Psoas muscle (tissue), 8 donors: ENCODE results near the gene ATF7. TPM values are rescaled to one million over a fixed set of nuclear protein-coding genes. Genes with fewer than 3 reads are reported as not detected.
"Not testable (repeated sequence)": the region's sequence is repeated elsewhere in the genome, so short reads cannot be mapped to it uniquely, and the experiment has no call there.

Source experiments
- ATAC-seq, 4 donors: fragments of 200-7000 bp; cut with Tn5 transposase; one replicate each; pipeline ENCODE4 v1.9.1; 2020; ENCODE audit warnings: moderate library complexity in 3 of 4, mild to moderate bottlenecking in 2 of 4
- DNase-seq, 2 donors: peaks; one replicate each; pipeline ENCODE4 v3.0.0-alpha.2; 2020
- H3K27ac ChIP-seq: fragments of 200-600 bp; one replicate; pipeline ENCODE4 v1.8.0; 2022
- H3K27me3 ChIP-seq, 3 donors: fragments of 200-600 bp in 1 of 3; one replicate each; pipeline versions ENCODE4 v1.6.1 to v1.8.0; 2013 to 2022; ENCODE audit warnings: low read length in 2 of 3, mild to moderate bottlenecking in 2 of 3, moderate library complexity in 1 of 3; ENCODE audit not compliant: insufficient read depth in 3 of 3
- H3K36me3 ChIP-seq, 2 donors: fragments of 200-600 bp in 1 of 2; one replicate each; pipeline versions ENCODE4 v1.6.1 to v1.8.0; 2013 to 2022; ENCODE audit warnings: low read depth in 1 of 2, mild to moderate bottlenecking in 1 of 2, moderate library complexity in 1 of 2; ENCODE audit not compliant: insufficient read depth in 1 of 2
- H3K4me1 ChIP-seq: fragments of 200-600 bp; one replicate; pipeline ENCODE4 v1.8.0; 2022
- H3K4me3 ChIP-seq: fragments of 200-600 bp; one replicate; pipeline ENCODE4 v1.8.0; 2022; ENCODE audit warnings: mild to moderate bottlenecking
- H3K9me3 ChIP-seq: fragments of 200-600 bp; one replicate; pipeline ENCODE4 v1.8.0; 2022
- WGBS, 3 donors: extraction: QIAGEN DNeasy Blood & Tissue Kit; methylation state at CpG; one replicate each; pipeline versions ENCODE4 v1.1.6 to v1.1.7; 2013; 5-methylcytosine and 5-hydroxymethylcytosine counted together
- intact Hi-C, 2 donors: fragments of 100-400 bp; cut with DNase I; formaldehyde crosslinking; loops; one replicate each; pipeline versions ENCODE4 v1.11.0 to v1.14.2; 2022
- polyA plus RNA-seq, 3 donors: library from polyadenylated mRNA; stranded (reverse); fragments of 200-250 nt; gene quantifications; one replicate each; pipeline ENCODE4 v1.2.3, GENCODE V29; 2013
- total RNA-seq, 4 donors: library from RNA; stranded (reverse); fragmentation: NEBNext Ultra II Directional in 2 of 4; extraction: Animal tissue kit (Norgen Biotek cat#: 25700) in 2 of 4; gene quantifications; one replicate each; pipeline versions ENCODE4 v1.2.1 to v1.2.4, GENCODE V29; 2021 to 2023
- TF ChIP-seq, protein P1 (sequence below): fragments of 200-600 bp; IDR thresholded peaks from one replicate; pipeline ENCODE4 v1.8.0; 2022; ENCODE audit warnings: antibody characterized with exemption
- donor health status: healthy with polysubstance abuse.
- donor health status: DM: no; HTN: no; CAD: no; lungs with moderate emphysema.
- donor health status: Bipolar disorder and iron deficiency.
- donor health status: healthy.
- donor health status: DM: yes; HTN: yes; CAD: no.
- donor health status: DM: no; HTN: no; CAD: no.
- donor health status: DM: no; HTN: no; CAD: no.
- donor health status: DM: yes; HTN: yes; CAD: no.

ATF7 gene
- total and polyA plus RNA-seq, 7 donors: 15.7 to 32.3 (median 25.4) TPM

DNA sequence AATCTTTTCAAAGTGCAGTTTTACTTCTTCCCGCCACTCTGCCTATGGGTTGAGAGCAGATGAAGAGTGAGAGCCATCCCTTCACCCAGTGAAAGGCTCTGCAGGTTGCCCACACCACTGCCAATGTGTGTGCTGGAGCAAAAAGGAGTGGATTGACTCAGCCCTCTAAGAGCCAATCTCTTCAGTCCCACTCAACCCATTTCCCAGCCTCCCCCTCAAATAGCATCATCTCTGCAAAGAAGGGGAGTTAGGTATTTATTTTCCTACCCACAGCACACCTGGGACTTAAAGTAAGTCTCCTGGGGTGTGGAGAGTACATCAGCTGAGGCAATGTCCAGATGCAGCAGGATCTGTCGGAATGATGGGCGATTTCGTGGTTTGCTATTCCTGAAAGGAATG is 142.2 kb downstream of the ATF7 start:
- Histone ChIP-seq H3K27ac (no peak overlapping the region), H3K4me1 (peaks cover 9% of the 10 kb centered on the region), H3K36me3 (peaks cover 0 to 77% of the 10 kb centered on the region in 2 donors), H3K4me3 (no peak overlapping the region), H3K27me3 (no peaks in the 10 kb centered on the region), H3K9me3 (no peaks in the 10 kb centered on the region)
- intact Hi-C loops: no loop called here
- WGBS, 3 donors: 79 to 85% (median 81%) methylated on average over 4 of the region's 4 CpGs
- TF ChIP-seq, protein P1, sequence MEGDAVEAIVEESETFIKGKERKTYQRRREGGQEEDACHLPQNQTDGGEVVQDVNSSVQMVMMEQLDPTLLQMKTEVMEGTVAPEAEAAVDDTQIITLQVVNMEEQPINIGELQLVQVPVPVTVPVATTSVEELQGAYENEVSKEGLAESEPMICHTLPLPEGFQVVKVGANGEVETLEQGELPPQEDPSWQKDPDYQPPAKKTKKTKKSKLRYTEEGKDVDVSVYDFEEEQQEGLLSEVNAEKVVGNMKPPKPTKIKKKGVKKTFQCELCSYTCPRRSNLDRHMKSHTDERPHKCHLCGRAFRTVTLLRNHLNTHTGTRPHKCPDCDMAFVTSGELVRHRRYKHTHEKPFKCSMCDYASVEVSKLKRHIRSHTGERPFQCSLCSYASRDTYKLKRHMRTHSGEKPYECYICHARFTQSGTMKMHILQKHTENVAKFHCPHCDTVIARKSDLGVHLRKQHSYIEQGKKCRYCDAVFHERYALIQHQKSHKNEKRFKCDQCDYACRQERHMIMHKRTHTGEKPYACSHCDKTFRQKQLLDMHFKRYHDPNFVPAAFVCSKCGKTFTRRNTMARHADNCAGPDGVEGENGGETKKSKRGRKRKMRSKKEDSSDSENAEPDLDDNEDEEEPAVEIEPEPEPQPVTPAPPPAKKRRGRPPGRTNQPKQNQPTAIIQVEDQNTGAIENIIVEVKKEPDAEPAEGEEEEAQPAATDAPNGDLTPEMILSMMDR: no peak
- ATAC-seq (peak in 3 of 4 donors; percentile 2 to 8 (median 4)), DNase-seq (no peak)

DNA sequence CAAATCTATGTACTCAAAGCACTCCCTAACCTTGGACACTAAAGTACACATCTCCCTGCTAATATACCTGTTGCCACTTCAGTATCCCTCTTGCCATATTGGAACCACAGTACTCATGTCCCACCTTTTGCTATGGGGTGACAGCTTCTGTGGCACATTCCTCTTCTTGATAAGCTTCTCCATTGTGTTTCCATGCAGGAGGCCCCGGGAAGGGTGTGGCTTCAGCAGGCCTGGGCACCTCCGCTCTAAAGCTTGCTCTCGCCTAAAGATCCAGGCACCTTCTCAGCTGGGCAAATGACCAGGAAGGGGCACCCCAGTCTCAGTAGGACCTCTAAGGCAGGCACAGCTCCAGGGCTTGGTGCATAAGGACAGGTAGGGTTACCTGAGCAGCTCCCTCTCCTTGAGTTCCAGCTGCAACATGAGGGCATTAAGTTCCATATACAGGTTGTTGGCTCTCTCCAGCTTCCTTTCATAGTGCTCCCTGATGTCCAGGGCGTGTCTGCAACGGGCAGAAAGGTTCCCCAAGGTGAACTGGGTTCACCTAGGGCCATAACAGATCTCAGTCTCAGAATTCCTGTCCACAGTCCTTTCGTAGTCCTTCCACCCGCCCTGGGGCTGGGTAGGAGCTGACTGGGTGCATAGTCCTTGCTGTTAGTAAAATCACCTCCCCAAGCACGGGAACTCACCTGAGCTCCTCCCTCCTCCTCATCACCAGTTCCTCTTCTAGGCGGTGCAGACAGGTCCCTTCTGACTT is 142.8 kb downstream of the ATF7 start:
- H3K36me3 ChIP-seq: peaks cover 0 to 83% of the 10 kb centered on the region in 2 donors
- H3K4me3 ChIP-seq: no peak overlapping the region
- H3K9me3 ChIP-seq: no peaks in the 10 kb centered on the region
- H3K27ac ChIP-seq: peak overlapping the region; percentile 2
- ATAC-seq: peak; percentile 2 to 14 (median 7)
- intact Hi-C loops: no loop called here
- 54 to 74% (median 65%) methylated on average over 9 of the region's 9 CpGs for WGBS, 3 donors
- peak in 1 of 2 donors; percentile 50 for DNase-seq
- TF ChIP-seq, protein P1: no peak
- no peaks in the 10 kb centered on the region for H3K27me3 ChIP-seq
- H3K4me1 ChIP-seq: peaks cover 14% of the 10 kb centered on the region

DNA sequence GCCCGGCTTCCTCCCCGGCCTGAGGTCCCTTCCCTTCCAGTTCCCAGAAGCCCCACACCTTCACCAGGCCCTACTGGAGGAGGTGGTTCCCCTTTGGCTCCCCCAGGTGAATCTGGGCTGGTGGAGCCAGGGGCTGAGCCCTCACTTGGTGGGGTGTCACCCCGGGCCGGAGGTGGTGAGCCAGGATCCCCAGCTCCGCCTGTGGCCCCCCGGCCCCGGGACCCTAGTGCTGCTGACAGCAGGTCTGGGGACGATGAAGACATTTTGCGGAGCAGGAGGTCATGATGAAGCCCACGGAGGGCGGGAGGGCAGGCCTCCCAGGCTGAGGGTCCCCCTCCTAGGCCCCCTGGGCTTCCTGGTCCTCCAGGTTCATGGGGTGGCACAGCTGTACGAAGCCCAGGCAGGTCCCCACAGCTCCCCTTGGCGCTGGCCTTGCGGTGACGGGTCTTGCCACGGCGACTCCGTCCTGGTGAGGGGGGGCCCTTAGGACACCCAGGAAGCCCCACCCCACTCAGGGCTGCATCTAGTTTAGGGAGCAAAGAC is 143.5 kb downstream of the ATF7 start:
- H3K27ac ChIP-seq: peak overlapping the region; percentile 2
- 61 to 68% (median 62%) methylated on average over 17 to 18 of the region's 18 CpGs for whole genome bisulfite sequencing, 3 donors
- H3K27me3 ChIP-seq: no peaks in the 10 kb centered on the region
- no peaks in the 10 kb centered on the region for H3K9me3 ChIP-seq
- peak; percentile 3 to 20 (median 7) for ATAC-seq
- TF ChIP-seq, protein P1: no peak
- H3K4me3 ChIP-seq: no peak overlapping the region
- H3K4me1 ChIP-seq: peaks cover 19% of the 10 kb centered on the region
- intact Hi-C loops: no loop called here
- peak in 1 of 2 donors; percentile 55 for DNase-seq
- H3K36me3 ChIP-seq: peaks cover 0 to 86% of the 10 kb centered on the region in 2 donors

DNA sequence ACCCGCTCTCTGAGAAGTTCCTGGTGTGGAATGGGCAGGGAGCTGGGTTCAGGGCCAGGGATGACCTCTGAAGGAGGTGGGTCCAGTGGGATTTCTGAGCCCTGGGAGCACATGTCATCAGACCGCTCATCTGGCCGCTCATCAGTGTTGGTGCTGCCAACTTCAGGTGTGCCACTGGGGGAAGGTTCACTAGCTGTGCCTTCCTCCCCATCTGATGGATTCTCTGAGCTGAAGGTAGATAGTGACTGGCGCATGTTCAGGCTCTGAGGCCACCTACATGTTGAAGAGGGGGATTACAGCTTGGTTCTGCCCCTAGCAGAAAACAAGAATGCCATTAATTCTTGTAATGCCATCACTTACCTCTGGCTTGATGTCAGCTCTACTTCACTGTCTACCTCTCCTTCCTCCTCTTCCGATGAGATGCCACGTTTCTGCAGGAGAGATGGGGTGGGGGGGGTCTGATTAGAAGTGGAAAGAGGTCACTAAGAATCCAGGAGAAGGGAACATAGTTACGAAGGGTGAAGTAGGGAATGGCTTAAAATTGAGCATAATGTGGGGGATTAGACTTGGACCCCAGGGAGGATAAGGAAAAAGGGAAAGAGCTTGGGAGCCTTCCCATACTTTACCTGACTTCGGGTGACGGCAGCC is 144.1 kb downstream of the ATF7 start:
- ATAC-seq: peak in 2 of 4 donors; percentile 9 to 15
- no peak overlapping the region for H3K4me3 ChIP-seq
- H3K27me3 ChIP-seq: no peaks in the 10 kb centered on the region
- no peak overlapping the region for H3K27ac ChIP-seq
- 54 to 74% (median 58%) methylated on average over 8 to 9 of the region's 9 CpGs for WGBS, 3 donors
- no peak for DNase-seq
- H3K36me3 ChIP-seq: peaks cover under 1 to 91% of the 10 kb centered on the region in 2 donors
- peaks cover 19% of the 10 kb centered on the region for H3K4me1 ChIP-seq
- TF ChIP-seq, protein P1: peak; percentile 10
- no peaks in the 10 kb centered on the region for H3K9me3 ChIP-seq
- intact Hi-C loops: no loop called here

DNA sequence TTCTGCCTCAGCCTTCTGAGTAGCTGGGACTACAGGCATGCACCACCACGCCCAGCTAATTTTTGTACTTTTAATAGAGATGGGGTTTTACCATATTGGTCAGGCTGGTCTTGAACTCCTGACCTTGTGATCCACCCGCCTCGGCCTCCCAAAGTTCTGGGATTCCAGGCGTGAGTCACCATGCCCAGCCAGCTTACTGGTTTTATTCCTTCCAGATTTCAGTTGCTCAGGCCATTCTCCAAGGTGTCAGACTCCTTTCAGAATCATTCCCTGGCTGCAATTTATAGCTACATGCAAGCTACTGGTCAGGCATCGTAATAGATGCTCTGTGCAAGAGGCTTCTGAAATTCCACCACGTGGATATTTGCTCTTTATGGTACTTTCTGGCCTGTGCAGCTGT is 144.7 kb downstream of the ATF7 start:
- H3K27ac ChIP-seq, intact Hi-C loops, H3K9me3 ChIP-seq, ATAC-seq, H3K4me3 ChIP-seq, DNase-seq, H3K27me3 ChIP-seq: not testable (repeated sequence)
- peaks cover 19% of the 10 kb centered on the region for H3K4me1 ChIP-seq
- 35 to 60% (median 46%) methylated on average over 6 of the region's 6 CpGs for WGBS, 3 donors
- peaks cover 7 to 96% of the 10 kb centered on the region in 2 donors for H3K36me3 ChIP-seq
